NCI-H1694 treated with DMSO at 0.1 percent for 48 hours (cell line): ENCODE results near the gene ADGRL1.

ENCODE experiments used
- DNase-seq: peaks from one replicate; lab custom pipeline; 2025; lab: John Stamatoyannopoulos, UW

The ADGRL1 gene

GRCh38 chr19:14112809-14113385, 93.1 kb downstream of the ADGRL1 start:
- DNase-seq: no peak

GRCh38 chr19:14112051-14112808, 93.7 kb downstream of the ADGRL1 start:
- no peak for DNase-seq

- DNase-seq: no peak
These were observed 94.5 kb downstream of the ADGRL1 start for GRCh38 chr19:14111486-14111885.

GRCh38 chr19:14110650-14111049, 95.3 kb downstream of the ADGRL1 start:
- no peak for DNase-seq

- no peak for DNase-seq
These were observed 98.1 kb downstream of the ADGRL1 start for GRCh38 chr19:14107581-14108461.

GRCh38 chr19:14106840-14107239, 99.1 kb downstream of the ADGRL1 start:
- no peak for DNase-seq

- no peak for DNase-seq
These were observed 100.3 kb downstream of the ADGRL1 start for GRCh38 chr19:14105680-14106079.

GRCh38 chr19:14103310-14103709, 102.7 kb downstream of the ADGRL1 start:
- DNase-seq: no peak

GRCh38 chr19:14102756-14103155, 103.2 kb downstream of the ADGRL1 start:
- DNase-seq: no peak

GRCh38 chr19:14102102-14102696, 103.8 kb downstream of the ADGRL1 start:
- no peak for DNase-seq

GRCh38 chr19:14101003-14101545, 104.9 kb downstream of the ADGRL1 start:
- no peak for DNase-seq
